NCI-H2196 treated with DMSO at 0.1 percent for 48 hours (cell line): ENCODE data around the gene XKR7.
"Not testable (repeated sequence)": the region's sequence is repeated elsewhere in the genome, so short reads cannot be mapped to it uniquely, and the experiment has no call there.

Source experiments
- DNase-seq: peaks from one replicate; lab custom pipeline; 2025; ENCODE audit not compliant: unreplicated experiment; lab: John Stamatoyannopoulos, UW

The XKR7 gene

DNA sequence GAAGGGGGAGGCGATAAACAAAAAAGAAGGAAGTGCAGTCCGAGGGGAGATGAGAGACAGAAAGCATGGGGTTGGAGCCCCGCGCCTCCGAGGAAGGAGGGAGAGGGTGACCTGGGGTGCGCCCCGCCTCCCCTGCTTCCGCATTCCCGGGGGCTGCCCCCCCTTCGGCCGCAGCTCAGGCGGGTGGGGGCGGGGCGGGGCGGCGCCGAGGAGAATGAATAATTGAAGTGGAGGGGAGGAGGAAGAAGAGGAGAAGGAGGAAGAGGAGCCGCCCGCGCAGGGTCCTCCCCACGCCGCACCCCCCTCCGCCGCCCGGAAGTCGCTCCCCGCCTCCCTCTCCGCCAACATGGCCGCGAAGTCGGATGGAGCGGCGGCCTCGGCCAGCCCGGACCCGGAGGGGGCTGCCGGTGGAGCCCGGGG is at the start of gene XKR7:
TSS of gene XKR7 (plus strand) at position 322 of the 420 bp plus-strand sequence. CDS start at position 347, 25 bp downstream.
- peak; percentile 60 for DNase-seq

DNA sequence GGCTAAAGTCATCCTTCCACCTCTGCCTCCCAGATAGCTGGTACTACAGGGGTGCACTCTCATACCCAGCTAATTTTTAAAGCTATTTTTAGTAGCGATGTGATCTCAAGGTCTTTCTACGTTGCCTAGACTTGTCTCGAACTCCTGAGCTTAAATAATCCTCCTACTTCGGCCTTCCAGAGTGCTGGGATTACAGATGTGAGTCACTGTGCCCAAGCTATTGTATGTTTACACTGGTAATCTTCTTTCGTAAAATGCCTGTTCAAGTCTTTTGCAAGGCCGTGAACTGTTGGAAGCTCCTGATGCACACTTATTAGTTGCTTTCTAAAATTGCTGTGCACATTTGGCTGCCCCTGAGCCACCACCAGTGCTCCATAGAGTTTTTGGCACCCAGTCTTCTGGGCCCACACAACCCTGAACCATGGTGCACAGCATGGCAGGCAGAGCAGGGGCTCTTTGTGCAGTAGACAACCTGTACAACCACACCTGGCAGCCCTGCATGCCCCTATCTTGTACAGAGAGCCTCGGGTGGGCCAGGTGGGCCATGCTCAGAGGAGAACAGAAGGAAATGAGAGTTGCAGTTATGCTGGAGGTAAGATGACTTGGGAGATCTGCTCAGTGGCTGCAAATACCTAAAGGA is 49.4 kb upstream of the XKR7 start:
- DNase-seq: no peak

- no peak for DNase-seq
Observed at GRCh38 chr20:31919410-31920155, 48.4 kb upstream of the XKR7 start.

DNA sequence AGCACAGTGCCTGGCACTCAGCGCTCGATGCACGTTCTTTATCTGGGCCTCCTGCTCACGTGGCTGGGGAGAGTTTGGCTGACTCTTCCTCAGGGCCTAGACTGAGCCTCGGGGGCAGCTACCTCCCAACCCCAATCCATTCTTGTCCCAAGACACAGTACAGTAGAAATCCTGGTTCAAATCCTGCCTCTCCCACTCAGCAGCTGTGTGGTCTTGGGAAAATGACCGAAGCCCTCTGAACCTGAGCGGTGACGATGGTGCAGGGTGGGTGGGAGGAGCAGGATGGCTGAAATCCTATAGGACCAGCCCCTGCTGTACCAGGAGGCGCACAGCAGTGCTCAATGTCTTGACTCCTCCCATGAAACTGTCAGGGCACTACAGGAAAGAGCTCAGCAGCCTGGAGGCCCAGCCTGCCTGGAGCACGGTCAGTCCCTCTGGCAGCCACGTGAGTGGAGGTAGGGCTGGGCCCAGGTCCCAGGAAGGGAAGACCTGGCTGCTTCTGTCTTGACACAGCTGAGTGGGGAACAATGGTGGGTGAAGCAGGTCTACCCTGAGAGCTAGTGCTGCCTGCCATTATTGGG is 47.6 kb upstream of the XKR7 start:
- no peak for DNase-seq

DNA sequence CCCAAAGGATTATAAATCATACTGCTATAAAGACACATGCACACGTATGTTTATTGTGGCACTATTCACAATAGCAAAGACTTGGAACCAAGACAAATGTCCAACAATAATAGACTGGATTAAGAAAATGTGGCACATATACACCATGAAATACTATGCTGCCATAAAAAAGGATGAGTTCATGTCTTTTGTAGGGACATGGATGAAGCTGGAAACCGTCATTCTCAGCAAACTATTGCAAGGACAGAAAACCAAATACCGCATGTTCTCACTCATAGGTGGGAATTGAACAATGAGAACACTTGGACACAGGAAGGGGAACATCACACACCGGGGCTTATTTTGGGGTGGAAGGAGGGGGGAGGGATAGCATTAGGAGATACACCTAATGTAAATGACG is 46.5 kb upstream of the XKR7 start:
- DNase-seq: not testable (repeated sequence)

- no peak for DNase-seq
Observed at GRCh38 chr20:31922181-31922580, 45.8 kb upstream of the XKR7 start.

GRCh38 chr20:31922588-31922987 is 45.4 kb upstream of the XKR7 start:
- DNase-seq: no peak

DNA sequence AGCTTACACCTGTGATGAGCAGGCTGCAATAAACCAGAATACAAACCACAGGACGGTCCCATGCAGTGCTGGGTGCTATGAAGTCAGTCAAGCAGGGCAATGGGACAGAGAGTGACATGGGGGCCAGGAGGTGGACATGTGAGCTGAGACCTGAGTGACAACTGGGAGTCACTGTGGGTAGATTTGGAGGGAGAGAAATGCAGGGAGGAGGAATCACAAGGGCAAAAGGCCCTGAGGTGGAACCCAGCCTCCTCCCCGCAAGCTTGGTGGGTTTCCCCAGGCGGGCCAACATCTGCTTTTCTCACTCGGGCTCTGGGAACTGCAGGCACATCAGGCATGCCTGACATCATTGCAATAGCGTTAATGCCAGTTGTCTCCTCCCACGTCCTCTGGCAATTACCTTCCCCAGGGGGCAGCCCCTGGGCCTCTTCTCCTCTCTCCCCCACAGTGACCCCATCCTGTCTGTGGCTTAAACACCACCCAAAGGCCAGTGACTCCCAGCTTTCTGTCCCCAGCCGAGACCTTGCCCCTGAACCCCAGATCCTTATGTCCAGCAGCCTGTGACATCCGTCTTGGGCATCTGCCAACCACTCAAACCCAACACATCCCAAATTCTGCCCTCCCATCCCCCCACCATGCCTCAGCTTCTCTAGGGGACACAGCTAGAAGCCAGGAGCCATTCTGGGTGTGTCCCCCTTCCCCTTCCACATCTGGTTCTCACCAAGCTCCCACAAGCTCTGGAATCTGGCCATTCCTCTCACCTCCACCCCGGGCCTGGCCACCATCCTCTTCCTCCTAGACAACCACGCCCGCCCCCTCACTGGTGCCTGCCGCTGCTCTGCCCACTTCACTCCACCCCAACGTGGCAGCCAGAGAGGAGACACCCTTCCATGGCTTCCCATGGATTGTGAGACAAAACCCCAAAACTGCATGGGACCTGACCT is 44.3 kb upstream of the XKR7 start:
- DNase-seq: no peak

GRCh38 chr20:31924561-31924960 is 43.4 kb upstream of the XKR7 start:
- DNase-seq: no peak

DNA sequence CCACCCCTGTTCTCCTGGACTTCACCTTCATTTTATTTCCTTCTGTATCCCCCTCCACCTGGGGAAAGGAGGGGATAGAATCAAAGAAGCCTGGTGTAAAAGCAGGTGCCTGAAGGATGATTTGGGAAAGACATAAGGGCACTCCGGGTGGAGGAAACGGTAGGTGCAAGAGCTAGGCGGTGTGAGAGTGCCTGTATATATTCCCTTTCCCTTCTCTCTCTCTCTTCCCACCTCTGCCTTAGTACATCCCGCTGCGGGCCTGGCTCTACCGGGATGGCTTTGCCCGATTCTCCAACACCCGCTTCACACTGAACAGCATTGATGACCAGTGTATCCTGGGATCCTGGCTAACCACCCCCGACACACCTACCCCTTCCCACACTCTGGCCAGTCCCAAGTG is 42.3 kb upstream of the XKR7 start:
- no peak for DNase-seq

DNA sequence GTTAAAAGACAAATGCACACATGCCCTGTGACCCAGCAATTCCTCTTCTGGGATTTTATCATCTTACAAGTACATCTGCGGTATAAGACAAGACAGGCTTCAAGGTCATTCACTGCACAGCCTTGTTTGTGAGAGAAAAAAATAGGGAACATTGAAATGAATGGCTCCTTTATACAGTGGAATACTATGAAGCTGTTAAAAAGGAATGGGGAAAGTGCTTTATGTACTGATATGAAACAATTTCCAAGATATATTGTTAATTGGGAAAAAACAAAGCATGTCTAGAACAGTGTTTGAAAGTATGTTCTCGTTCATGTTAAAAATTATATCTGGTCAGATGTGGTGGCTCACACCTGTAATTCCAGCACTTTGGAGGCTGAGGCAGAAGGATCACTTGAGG is 41.5 kb upstream of the XKR7 start:
- DNase-seq: no peak

GRCh38 chr20:31927627-31928159 is 40.3 kb upstream of the XKR7 start:
- DNase-seq: no peak

GRCh38 chr20:31929631-31930030 is 38.3 kb upstream of the XKR7 start:
- DNase-seq: not testable (repeated sequence)

DNA sequence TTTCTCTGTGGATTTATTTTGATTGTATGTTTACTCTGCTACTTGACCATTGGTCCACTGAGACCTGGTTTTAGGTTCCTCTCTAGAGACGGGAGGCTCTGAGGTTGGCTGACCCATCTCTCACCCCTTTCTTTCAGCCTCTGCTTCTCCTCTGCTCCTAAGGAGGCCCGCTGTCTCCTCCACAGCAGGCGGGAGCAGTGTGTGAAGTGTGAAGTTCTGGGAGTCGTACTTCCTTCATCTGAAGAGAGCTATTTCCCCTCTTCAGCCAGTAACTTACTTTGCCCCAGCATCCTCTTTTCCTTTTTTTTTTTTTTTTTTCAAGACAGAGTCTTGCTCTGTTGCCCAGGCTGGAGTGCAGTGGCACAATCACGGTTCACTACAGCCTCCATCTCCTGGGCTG is 37.2 kb upstream of the XKR7 start:
- DNase-seq: no peak

DNA sequence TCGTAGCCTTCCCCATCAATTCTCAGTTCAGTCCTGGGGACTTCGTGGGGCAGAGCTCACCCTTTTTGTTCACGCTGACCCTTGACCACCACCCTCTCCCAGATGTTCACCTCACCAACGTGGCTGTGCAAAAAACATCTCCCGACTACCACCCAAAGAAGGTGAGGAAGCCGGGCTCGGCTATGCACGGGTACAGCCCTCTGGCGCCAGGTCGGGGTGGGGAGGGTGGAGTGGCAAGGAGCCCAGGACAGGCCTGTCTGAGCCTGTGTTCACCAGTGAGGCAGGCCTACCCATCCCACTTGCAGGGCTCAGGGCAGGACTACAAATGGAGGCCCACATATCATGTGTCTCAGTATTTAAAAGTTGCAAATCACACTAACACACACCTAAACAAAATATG is 34.3 kb upstream of the XKR7 start:
- no peak for DNase-seq

GRCh38 chr20:31934491-31934890 is 33.5 kb upstream of the XKR7 start:
- no peak for DNase-seq

DNA sequence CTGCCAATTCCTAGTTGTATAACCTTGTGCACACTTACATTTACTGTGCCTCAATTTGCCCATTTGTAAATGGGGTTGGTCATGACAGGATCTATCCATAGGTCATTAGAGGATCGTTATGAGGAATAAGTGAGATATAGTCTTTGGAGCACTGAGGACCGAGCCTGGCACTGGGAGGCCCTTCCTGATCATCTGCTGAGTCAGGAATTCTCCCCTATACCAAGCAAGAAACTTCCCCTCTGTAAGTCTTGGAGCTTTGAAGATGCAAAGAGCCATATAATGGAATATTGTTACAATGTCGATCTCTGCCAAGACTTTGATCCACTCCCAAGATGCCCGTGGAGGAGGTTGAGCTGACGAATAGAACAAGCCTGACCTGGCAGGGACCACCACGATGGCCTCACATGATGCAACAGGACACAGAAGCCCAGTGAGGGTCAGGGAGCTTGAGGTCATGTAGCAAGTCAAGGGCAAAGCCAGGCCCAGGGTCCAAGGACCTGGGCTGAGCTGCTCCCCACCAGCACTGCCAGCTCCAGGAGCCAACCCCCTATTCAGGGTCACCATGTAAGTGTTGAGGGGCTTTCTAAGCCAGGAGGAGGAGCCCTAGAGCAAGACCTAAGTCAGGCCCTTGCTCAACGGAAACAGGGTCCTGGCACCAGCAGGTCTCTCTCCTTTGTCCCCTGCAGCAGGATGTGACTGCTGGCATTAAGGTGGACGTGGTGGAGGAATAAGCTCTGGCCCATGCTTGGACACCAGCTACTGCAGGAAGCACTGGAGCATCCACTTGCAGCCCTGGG is 32.8 kb upstream of the XKR7 start:
- DNase-seq: no peak

DNA sequence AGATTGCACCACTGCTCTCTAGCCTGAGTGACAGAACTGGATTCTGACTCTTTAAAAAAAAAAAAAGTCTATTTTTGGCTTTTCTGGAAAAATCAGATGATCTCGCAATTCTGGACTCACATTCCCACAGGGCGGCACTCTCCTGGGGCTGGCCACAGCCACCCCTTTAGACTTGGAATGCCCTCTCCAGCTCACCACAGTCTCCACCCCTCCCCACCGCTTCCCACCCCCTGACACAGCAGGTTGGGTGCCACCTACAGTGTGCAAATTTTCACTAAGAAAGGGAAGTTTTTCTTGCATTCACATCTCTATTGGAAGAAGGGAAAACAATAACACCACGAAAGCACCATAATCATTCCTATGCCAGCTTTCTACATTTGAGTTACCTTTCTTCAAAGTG is 31.5 kb upstream of the XKR7 start:
- DNase-seq: no peak

- DNase-seq: no peak
Observed at GRCh38 chr20:31937820-31938219, 30.1 kb upstream of the XKR7 start.

GRCh38 chr20:31939661-31940060 is 28.3 kb upstream of the XKR7 start:
- DNase-seq: no peak
